Left ventricle myocardium inferior (tissue), 1 donor: ENCODE data around the gene CBL. TPM values are rescaled to one million over a fixed set of nuclear protein-coding genes. Genes with fewer than 3 reads are reported as not detected.

ENCODE experiments used
- DNase-seq: peaks from one replicate; pipeline ENCODE4 v3.0.0-alpha.2; 2020
- H3K27ac ChIP-seq: fragments of 200-600 bp; replicated peaks from 2 replicates; pipeline ENCODE4 v1.8.0; 2021
- H3K27me3 ChIP-seq: fragments of 200-600 bp; 2 replicates; pipeline ENCODE4 v1.8.0; 2021; ENCODE audit warnings: low read depth
- H3K36me3 ChIP-seq: fragments of 200-600 bp; 2 replicates; pipeline ENCODE4 v1.8.0; 2021
- H3K4me1 ChIP-seq: fragments of 200-600 bp; 2 replicates; pipeline ENCODE4 v1.8.0; 2021
- H3K4me3 ChIP-seq: fragments of 200-600 bp; 2 replicates; pipeline ENCODE4 v1.8.0; 2021; ENCODE audit warnings: mild to moderate bottlenecking, moderate library complexity
- H3K9me3 ChIP-seq: fragments of 200-600 bp; replicated peaks from 2 replicates; pipeline ENCODE4 v1.8.0; 2021
- CTCF ChIP-seq: fragments of 200-600 bp; IDR thresholded peaks from 2 replicates; pipeline ENCODE4 v1.8.0; 2021; ENCODE audit warnings: antibody characterized with exemption, mild to moderate bottlenecking, borderline replicate concordance
- intact Hi-C: fragments of 100-400 bp; cut with micrococcal nuclease; formaldehyde crosslinking; loops from one replicate; pipeline ENCODE4 v1.11.0; 2022
- total RNA-seq: library from RNA; stranded (reverse); fragmentation: NEBNext Ultra II Directional; extraction: Animal tissue kit (Norgen Biotek cat#: 25700); gene quantifications from one replicate; pipeline ENCODE4 v1.2.1, GENCODE V29; 2021
- donor health status: DM: no; HTN: yes; CAD: no; lungs with severe emphysema.

Gene CBL
- total RNA-seq, 1 donor from 2014 or later, result 7.0 TPM

GRCh38 chr11:119347242-119347641 lies 141.1 kb downstream of the CBL start:
- no peak for TF ChIP-seq CTCF
- no peaks in the 10 kb centered on the region for H3K27me3 ChIP-seq
- H3K4me1 ChIP-seq, result peaks cover 12% of the 10 kb centered on the region
- intact Hi-C loops, result no loop called here
- no peaks in the 10 kb centered on the region for H3K36me3 ChIP-seq
- H3K9me3 ChIP-seq, result no peaks in the 10 kb centered on the region
- DNase-seq, result no peak
- H3K27ac ChIP-seq, result no peak overlapping the region
- no peak overlapping the region for H3K4me3 ChIP-seq

GRCh38 chr11:119347940-119348605 lies 141.9 kb downstream of the CBL start:
- intact Hi-C loops, result no loop called here
- no peak for TF ChIP-seq CTCF
- Histone ChIP-seq H3K9me3 (no peaks in the 10 kb centered on the region), H3K4me1 (peaks cover 21% of the 10 kb centered on the region), H3K36me3 (no peaks in the 10 kb centered on the region), H3K27ac (no peak overlapping the region), H3K27me3 (no peaks in the 10 kb centered on the region), H3K4me3 (no peak overlapping the region)
- no peak for DNase-seq

GRCh38 chr11:119350302-119350701 lies 144.2 kb downstream of the CBL start:
- no peak for DNase-seq
- TF ChIP-seq CTCF, result no peak
- peaks cover 31% of the 10 kb centered on the region for H3K4me1 ChIP-seq
- no peak overlapping the region for H3K27ac ChIP-seq
- H3K27me3 ChIP-seq, result no peaks in the 10 kb centered on the region
- H3K9me3 ChIP-seq, result no peaks in the 10 kb centered on the region
- H3K36me3 ChIP-seq, result no peaks in the 10 kb centered on the region
- H3K4me3 ChIP-seq, result no peak overlapping the region
- intact Hi-C loops, result loop anchor here (10.0 kb wide), 1 partner anchor 124 kb away; no protein-coding TSS in a partner anchor

- no peaks in the 10 kb centered on the region for H3K9me3 ChIP-seq
- no peaks in the 10 kb centered on the region for H3K27me3 ChIP-seq
- H3K4me1 ChIP-seq, result peaks cover 40% of the 10 kb centered on the region
- H3K36me3 ChIP-seq, result no peaks in the 10 kb centered on the region
- DNase-seq, result no peak
- H3K27ac ChIP-seq, result no peak overlapping the region
- H3K4me3 ChIP-seq, result no peak overlapping the region
- intact Hi-C loops, result loop anchor here (10.0 kb wide), 1 partner anchor 124 kb away; no protein-coding TSS in a partner anchor
- no peak for TF ChIP-seq CTCF
Observed at GRCh38 chr11:119351232-119351631, 145.1 kb downstream of the CBL start.

- intact Hi-C loops, result loop anchor here (10.0 kb wide), 1 partner anchor 122 kb away; no protein-coding TSS in a partner anchor
- H3K4me1 ChIP-seq, result peaks cover 52% of the 10 kb centered on the region
- no peak overlapping the region for H3K4me3 ChIP-seq
- no peak for DNase-seq
- H3K27ac ChIP-seq, result peak overlapping the region; percentile 72
- H3K36me3 ChIP-seq, result peaks cover 6% of the 10 kb centered on the region
- no peak for TF ChIP-seq CTCF
- no peaks in the 10 kb centered on the region for H3K9me3 ChIP-seq
- no peaks in the 10 kb centered on the region for H3K27me3 ChIP-seq
Observed at GRCh38 chr11:119352857-119353260, 146.7 kb downstream of the CBL start.
